A673 (cell line): ENCODE results near the gene SPARCL1.

Experiments
- CTCF ChIP-seq: fragments of 300-800, 200-600 bp; sonication (generic); conservative IDR thresholded peaks from 2 replicates; pipeline ENCODE4 v1.5.1; 2017; ENCODE audit warnings: low read depth, mild to moderate bottlenecking, antibody characterized with exemption, low read length, moderate library complexity, mixed read lengths
- EZH2 ChIP-seq: fragments of 200-600 bp; sonication (generic); IDR thresholded peaks from 2 replicates; pipeline ENCODE4 v1.6.1; 2017; ENCODE audit warnings: borderline replicate concordance, low read depth, mild to moderate bottlenecking, mixed read lengths, antibody characterized with exemption, low read length; ENCODE audit not compliant: poor library complexity, severe bottlenecking

GRCh38 chr4:87575408-87575807, 46.2 kb upstream of the SPARCL1 start:
- TF ChIP-seq CTCF (no peak), EZH2 (no peak)
